ENCODE results near the gene ANKRD63. TPM values are rescaled to one million over a fixed set of nuclear protein-coding genes. Genes with fewer than 3 reads are reported as not detected.

ANKRD63 gene
- not detected for polyA plus RNA-seq (2013, experiment 1 of 2)
- polyA plus RNA-seq (2013, experiment 2 of 2): not detected

DNA sequence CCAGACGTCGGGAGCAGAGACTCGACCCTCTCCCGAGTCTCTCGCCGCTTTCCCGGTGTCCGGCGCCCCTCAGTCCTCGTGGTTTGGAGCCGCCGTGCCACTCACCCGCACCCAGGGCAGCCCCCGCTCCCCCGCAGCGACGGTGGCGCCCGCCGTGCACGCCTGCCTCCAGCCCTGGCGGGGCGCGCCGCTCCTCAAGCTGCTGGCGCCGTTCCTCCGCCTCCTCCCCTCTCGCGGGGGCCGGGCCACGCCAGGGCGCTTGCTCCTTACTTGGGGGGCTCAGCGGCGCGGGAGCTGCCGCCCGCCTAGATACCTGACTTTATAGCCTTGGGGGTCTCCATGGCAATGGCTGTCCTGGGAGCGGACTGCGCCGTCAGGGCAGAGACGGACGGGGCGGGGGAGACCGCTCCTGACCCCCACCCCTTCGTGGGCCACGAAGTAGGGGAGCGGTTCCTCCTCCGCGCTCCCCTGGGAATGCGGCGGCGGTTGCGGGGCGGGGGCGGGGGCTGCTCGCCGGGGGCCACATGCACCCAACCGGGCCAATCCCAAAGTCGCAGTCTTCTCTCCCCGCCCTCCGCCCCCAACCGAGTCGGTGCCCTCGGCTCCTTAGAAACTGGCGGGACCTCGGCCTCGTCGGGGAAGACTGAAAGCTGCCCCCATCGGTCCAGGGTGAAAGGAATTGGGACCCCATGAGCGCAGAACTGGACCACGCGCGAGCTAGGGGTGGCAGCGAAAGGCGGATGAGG is at the start of gene ANKRD63:
ANKRD63 (minus strand) TSS at position 196 of the 746 bp plus-strand sequence. CDS start 478 bp downstream, outside the sequence.
- H3K9me3 ChIP-seq (ENCODE audit: insufficient read depth, low read depth, low read length): no peaks in the 10 kb centered on the region
- peaks cover 40% of the 10 kb centered on the region for H3K4me1 ChIP-seq (ENCODE audit: insufficient read depth, low read length)
- H3K9ac ChIP-seq (ENCODE audit: low read depth, low read length): no peak within 1 kb of the TSS
- H3K27me3 ChIP-seq (ENCODE audit: insufficient read depth, low read length): peaks cover 79% of the 10 kb centered on the region
- no peaks in the 10 kb centered on the region for H3K36me3 ChIP-seq (ENCODE audit: insufficient read depth, low read length)
- 1% methylated on average over 76 of the region's 76 CpGs for WGBS
- peak within 1 kb of the TSS; percentile 45 for H3K4me3 ChIP-seq (ENCODE audit: low read length)
- H3K27ac ChIP-seq (ENCODE audit: low read depth, low read length): no peak within 1 kb of the TSS

GRCh38 chr15:40332113-40332781 is 49.4 kb upstream of the ANKRD63 start:
- H3K36me3 ChIP-seq (ENCODE audit: insufficient read depth, low read length): no peaks in the 10 kb centered on the region

GRCh38 chr15:40331637-40332036 is 48.8 kb upstream of the ANKRD63 start:
- Histone ChIP-seq H3K4me1 (ENCODE audit: insufficient read depth, low read length) (peaks cover 35% of the 10 kb centered on the region), H3K9ac (ENCODE audit: low read depth, low read length) (no peak overlapping the region), H3K27me3 (ENCODE audit: insufficient read depth, low read length) (0 out of 2 replicates have a peak, but pooled peaks cover 3% of the 10 kb centered on the region), H3K9me3 (ENCODE audit: insufficient read depth, low read depth, low read length) (no peaks in the 10 kb centered on the region), H3K4me3 (ENCODE audit: low read length) (no peak overlapping the region), H3K36me3 (ENCODE audit: insufficient read depth, low read length) (no peaks in the 10 kb centered on the region), H3K27ac (ENCODE audit: low read depth, low read length) (no peak overlapping the region)
- WGBS: 91% methylated on average over 7 of the region's 7 CpGs

More at GRCh38 chr15:40332113-40332781, 49.4 kb upstream of the ANKRD63 start:
- 82% methylated on average over 8 of the region's 8 CpGs for WGBS
- no peak overlapping the region for H3K27ac ChIP-seq (ENCODE audit: low read depth, low read length)
- H3K9ac ChIP-seq (ENCODE audit: low read depth, low read length): no peak overlapping the region
- H3K27me3 ChIP-seq (ENCODE audit: insufficient read depth, low read length): 0 out of 2 replicates have a peak, but pooled peaks cover 3% of the 10 kb centered on the region
- peaks cover 29% of the 10 kb centered on the region for H3K4me1 ChIP-seq (ENCODE audit: insufficient read depth, low read length)
- no peak overlapping the region for H3K4me3 ChIP-seq (ENCODE audit: low read length)
- no peaks in the 10 kb centered on the region for H3K9me3 ChIP-seq (ENCODE audit: insufficient read depth, low read depth, low read length)

- H3K9ac ChIP-seq (ENCODE audit: low read depth, low read length): no peak overlapping the region
- WGBS: 90% methylated on average over 7 of the region's 7 CpGs
- H3K36me3 ChIP-seq (ENCODE audit: insufficient read depth, low read length): no peaks in the 10 kb centered on the region
Measured at GRCh38 chr15:40331026-40331425, 48.2 kb upstream of the ANKRD63 start.

DNA sequence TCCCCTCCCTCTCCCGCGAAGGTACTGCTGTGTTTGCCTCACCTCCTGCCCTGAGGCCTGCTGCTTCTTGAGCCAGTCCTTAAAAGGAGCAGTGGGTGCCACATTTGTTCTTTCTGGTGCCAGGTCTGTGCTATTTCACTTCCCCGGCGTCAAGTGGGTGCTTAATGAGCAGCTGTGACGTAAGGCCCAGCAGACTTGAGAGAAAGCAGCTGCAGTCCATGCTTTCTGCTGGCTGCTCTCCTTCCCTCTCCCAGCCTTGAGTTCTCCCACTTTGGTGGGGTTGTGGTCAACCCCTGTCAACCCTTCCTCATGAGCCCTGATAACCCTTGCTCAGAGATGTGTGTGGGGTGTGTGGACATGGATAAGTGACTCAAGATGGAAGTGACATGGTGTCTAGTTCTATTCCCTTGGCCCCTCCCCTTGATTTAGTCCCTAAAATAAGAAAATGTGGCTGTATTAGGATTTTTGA is 47.5 kb upstream of the ANKRD63 start:
- Histone ChIP-seq H3K9me3 (ENCODE audit: insufficient read depth, low read depth, low read length) (no peaks in the 10 kb centered on the region), H3K36me3 (ENCODE audit: insufficient read depth, low read length) (no peaks in the 10 kb centered on the region), H3K4me1 (ENCODE audit: insufficient read depth, low read length) (peaks cover 47% of the 10 kb centered on the region), H3K9ac (ENCODE audit: low read depth, low read length) (no peak overlapping the region), H3K27me3 (ENCODE audit: insufficient read depth, low read length) (peaks cover 8% of the 10 kb centered on the region), H3K27ac (ENCODE audit: low read depth, low read length) (no peak overlapping the region), H3K4me3 (ENCODE audit: low read length) (no peak overlapping the region)
- WGBS: 87% methylated on average over 5 of the region's 5 CpGs

More at GRCh38 chr15:40331026-40331425, 48.2 kb upstream of the ANKRD63 start:
- H3K27me3 ChIP-seq (ENCODE audit: insufficient read depth, low read length): 0 out of 2 replicates have a peak, but pooled peaks cover 3% of the 10 kb centered on the region
- no peak overlapping the region for H3K27ac ChIP-seq (ENCODE audit: low read depth, low read length)
- H3K4me1 ChIP-seq (ENCODE audit: insufficient read depth, low read length): peaks cover 41% of the 10 kb centered on the region
- H3K9me3 ChIP-seq (ENCODE audit: insufficient read depth, low read depth, low read length): no peaks in the 10 kb centered on the region
- no peak overlapping the region for H3K4me3 ChIP-seq (ENCODE audit: low read length)

GRCh38 chr15:40329804-40330203 is 46.9 kb upstream of the ANKRD63 start:
- H3K4me1 ChIP-seq (ENCODE audit: insufficient read depth, low read length): peaks cover 53% of the 10 kb centered on the region
- H3K27ac ChIP-seq (ENCODE audit: low read depth, low read length): no peak overlapping the region
- H3K27me3 ChIP-seq (ENCODE audit: insufficient read depth, low read length): peaks cover 14% of the 10 kb centered on the region
- H3K36me3 ChIP-seq (ENCODE audit: insufficient read depth, low read length): no peaks in the 10 kb centered on the region
- no peak overlapping the region for H3K9ac ChIP-seq (ENCODE audit: low read depth, low read length)
- no peak overlapping the region for H3K4me3 ChIP-seq (ENCODE audit: low read length)
- 94% methylated on average over 7 of the region's 7 CpGs for WGBS
- H3K9me3 ChIP-seq (ENCODE audit: insufficient read depth, low read depth, low read length): no peaks in the 10 kb centered on the region

GRCh38 chr15:40328751-40329150 is 45.9 kb upstream of the ANKRD63 start:
- H3K4me1 ChIP-seq (ENCODE audit: insufficient read depth, low read length): peaks cover 49% of the 10 kb centered on the region
- no peaks in the 10 kb centered on the region for H3K36me3 ChIP-seq (ENCODE audit: insufficient read depth, low read length)
- no peak overlapping the region for H3K4me3 ChIP-seq (ENCODE audit: low read length)

GRCh38 chr15:40328176-40328575 is 45.3 kb upstream of the ANKRD63 start:
- Histone ChIP-seq H3K9ac (ENCODE audit: low read depth, low read length) (peak overlapping the region; percentile 34; the same call in 1 of the 2 replicates), H3K4me1 (ENCODE audit: insufficient read depth, low read length) (peaks cover 48% of the 10 kb centered on the region), H3K27me3 (ENCODE audit: insufficient read depth, low read length) (peaks cover 16% of the 10 kb centered on the region), H3K9me3 (ENCODE audit: insufficient read depth, low read depth, low read length) (no peaks in the 10 kb centered on the region), H3K36me3 (ENCODE audit: insufficient read depth, low read length) (no peaks in the 10 kb centered on the region), H3K27ac (ENCODE audit: low read depth, low read length) (peak overlapping the region; percentile 42; the same call in 1 of the 2 replicates), H3K4me3 (ENCODE audit: low read length) (no peak overlapping the region)
- 58% methylated on average over 3 of the region's 3 CpGs for WGBS

More at GRCh38 chr15:40328751-40329150, 45.9 kb upstream of the ANKRD63 start:
- H3K9ac ChIP-seq (ENCODE audit: low read depth, low read length): no peak overlapping the region
- H3K27ac ChIP-seq (ENCODE audit: low read depth, low read length): peak overlapping the region; percentile 42; the same call in 1 of the 2 replicates
- H3K9me3 ChIP-seq (ENCODE audit: insufficient read depth, low read depth, low read length): no peaks in the 10 kb centered on the region
- 90% methylated on average over 5 of the region's 5 CpGs for WGBS
- H3K27me3 ChIP-seq (ENCODE audit: insufficient read depth, low read length): peaks cover 16% of the 10 kb centered on the region

DNA sequence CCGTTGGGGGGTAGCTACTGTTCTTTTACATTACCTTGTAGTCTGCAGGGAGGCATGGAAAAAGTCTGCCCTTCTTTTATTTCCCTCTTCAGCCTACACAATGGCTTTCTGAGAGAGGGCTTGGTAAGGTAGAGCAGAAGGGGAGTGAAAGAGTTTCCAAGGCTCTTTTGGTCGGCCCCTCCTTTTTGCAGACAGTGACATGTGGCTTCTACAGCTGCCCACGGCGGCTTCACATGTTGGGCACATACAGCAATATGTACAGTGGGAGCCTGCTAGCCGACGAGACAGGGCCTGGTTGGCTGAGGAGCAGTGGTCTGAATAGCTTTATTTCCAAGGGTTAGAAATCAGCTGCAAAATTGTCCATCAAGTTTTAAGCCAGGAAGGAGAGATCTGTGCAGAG is 44.6 kb upstream of the ANKRD63 start:
- Histone ChIP-seq H3K4me1 (ENCODE audit: insufficient read depth, low read length) (peaks cover 51% of the 10 kb centered on the region), H3K36me3 (ENCODE audit: insufficient read depth, low read length) (no peaks in the 10 kb centered on the region), H3K27ac (ENCODE audit: low read depth, low read length) (peak overlapping the region; percentile 18; the same call in 1 of the 2 replicates), H3K27me3 (ENCODE audit: insufficient read depth, low read length) (peaks cover 21% of the 10 kb centered on the region), H3K4me3 (ENCODE audit: low read length) (peak overlapping the region; percentile 24), H3K9me3 (ENCODE audit: insufficient read depth, low read depth, low read length) (no peaks in the 10 kb centered on the region), H3K9ac (ENCODE audit: low read depth, low read length) (peak overlapping the region; percentile 34; the same call in 1 of the 2 replicates)
- 30% methylated on average over 6 of the region's 6 CpGs for WGBS

- peaks cover 30% of the 10 kb centered on the region for H3K27me3 ChIP-seq (ENCODE audit: insufficient read depth, low read length)
- H3K36me3 ChIP-seq (ENCODE audit: insufficient read depth, low read length): no peaks in the 10 kb centered on the region
- H3K9me3 ChIP-seq (ENCODE audit: insufficient read depth, low read depth, low read length): no peaks in the 10 kb centered on the region
- no peak overlapping the region for H3K9ac ChIP-seq (ENCODE audit: low read depth, low read length)
- WGBS: 98% methylated on average over 2 of the region's 2 CpGs
- H3K27ac ChIP-seq (ENCODE audit: low read depth, low read length): no peak overlapping the region
- H3K4me3 ChIP-seq (ENCODE audit: low read length): 0 out of 2 replicates have a peak overlapping the region, but pooled peaks have one; percentile 63
- peaks cover 55% of the 10 kb centered on the region for H3K4me1 ChIP-seq (ENCODE audit: insufficient read depth, low read length)
Measured at GRCh38 chr15:40325700-40326099, 42.8 kb upstream of the ANKRD63 start.

DNA sequence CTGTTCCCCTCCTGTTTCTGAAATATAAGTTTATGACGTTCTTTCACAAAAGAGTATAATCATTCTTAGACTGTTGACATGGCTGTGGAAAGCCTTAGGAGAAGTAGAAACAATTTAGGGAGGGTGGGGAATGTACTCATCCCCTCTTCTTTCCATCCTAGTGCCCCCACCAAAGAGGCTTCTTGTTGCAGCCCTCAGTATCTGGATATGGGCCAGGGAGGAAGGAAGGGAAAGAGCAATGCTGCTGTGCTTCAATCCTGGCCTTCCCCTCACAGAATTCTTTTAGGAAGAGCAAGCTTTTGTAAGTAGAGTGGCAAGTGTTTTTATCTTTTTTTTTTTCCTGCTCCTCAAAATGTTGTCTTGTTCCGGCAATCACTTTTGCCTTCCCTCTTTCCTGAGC is 42.3 kb upstream of the ANKRD63 start:
- no peak overlapping the region for H3K27ac ChIP-seq (ENCODE audit: low read depth, low read length)
- no peak overlapping the region for H3K9ac ChIP-seq (ENCODE audit: low read depth, low read length)
- peaks cover 30% of the 10 kb centered on the region for H3K27me3 ChIP-seq (ENCODE audit: insufficient read depth, low read length)
- no peaks in the 10 kb centered on the region for H3K36me3 ChIP-seq (ENCODE audit: insufficient read depth, low read length)
- peaks cover 54% of the 10 kb centered on the region for H3K4me1 ChIP-seq (ENCODE audit: insufficient read depth, low read length)
- H3K4me3 ChIP-seq (ENCODE audit: low read length): peak overlapping the region; percentile 63
- H3K9me3 ChIP-seq (ENCODE audit: insufficient read depth, low read depth, low read length): no peaks in the 10 kb centered on the region
- 80% methylated on average over 1 of the region's 2 CpGs for WGBS
